NCI-H2196 treated with DMSO at 0.1 percent for 48 hours (cell line): ENCODE data around the gene IRS1.

Source experiments
- DNase-seq: peaks from one replicate; lab custom pipeline; 2025; ENCODE audit not compliant: unreplicated experiment; lab: John Stamatoyannopoulos, UW

IRS1 gene

DNA sequence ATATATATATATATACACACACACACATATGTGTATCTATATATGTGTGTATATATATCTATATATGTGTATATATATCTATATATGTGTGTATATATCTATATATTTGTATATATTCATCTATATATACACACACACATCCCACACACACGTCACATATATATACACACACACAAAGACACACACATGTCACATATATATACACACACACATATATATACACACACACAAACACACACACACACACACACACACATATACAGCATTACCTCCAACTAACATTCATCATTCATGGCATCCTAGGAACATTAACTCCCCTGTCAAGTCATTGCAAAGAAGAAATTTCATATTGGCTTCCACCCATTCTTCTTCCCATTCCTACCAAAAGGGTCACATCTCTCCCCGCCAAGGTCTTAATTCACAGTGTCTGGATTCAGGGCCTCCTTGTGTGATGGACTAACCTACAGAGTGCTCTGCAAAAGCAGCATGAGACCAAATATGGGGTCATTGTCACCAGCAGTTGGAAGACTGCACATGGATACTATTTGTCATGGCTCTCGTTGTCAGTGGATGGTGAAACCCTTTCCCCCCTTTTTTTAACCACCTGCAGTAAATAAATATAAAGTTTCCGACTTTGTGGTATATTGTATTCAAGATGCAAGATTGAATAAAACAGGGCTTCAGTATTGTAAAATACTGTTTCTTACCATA, 67.0 kb downstream of the IRS1 start:
- no peak for DNase-seq

DNA sequence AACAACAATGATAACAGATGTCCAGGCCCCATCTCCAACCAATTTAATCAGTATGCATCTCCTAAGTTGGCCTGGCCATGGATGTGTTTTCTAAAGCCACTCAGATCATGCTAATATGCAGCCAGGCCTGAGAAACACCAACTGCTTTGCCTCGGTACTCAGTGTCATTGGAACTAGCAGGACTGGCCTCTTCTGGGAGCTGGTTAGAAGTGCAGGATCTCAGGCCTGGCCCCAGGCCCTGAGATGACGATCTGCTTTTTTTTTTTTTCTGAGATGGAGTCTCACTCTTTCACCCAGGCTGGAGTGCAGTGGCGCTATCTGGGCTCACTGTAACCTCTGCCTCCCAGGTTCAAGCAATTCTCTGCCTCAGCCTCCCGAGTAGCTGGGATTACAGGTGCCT, 69.1 kb downstream of the IRS1 start:
- DNase-seq: no peak

- no peak for DNase-seq
Measured at GRCh38 chr2:226728996-226729395, 70.6 kb downstream of the IRS1 start.

DNA sequence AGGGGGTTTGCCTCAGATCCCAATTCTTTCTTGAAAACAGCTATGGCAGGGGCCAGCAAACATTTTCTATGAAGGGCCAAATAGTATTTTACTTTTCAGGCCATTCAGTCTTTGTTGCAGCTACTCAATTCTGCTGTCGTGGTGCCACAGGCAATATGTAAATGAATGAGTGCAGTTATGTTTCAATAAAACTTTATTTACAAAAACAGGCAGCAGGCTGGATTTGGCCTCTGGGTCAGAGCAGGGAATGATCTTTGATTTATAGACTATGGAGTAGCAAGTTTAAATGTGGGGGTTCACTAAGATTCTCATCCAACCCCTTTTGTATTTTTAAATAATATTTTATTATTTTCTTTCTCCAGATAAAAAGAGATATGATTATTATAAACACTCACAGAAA, 72.4 kb downstream of the IRS1 start:
- DNase-seq: no peak

- DNase-seq: no peak
Measured at GRCh38 chr2:226726546-226726945, 73.1 kb downstream of the IRS1 start.

GRCh38 chr2:226725126-226725860, 74.3 kb downstream of the IRS1 start:
- no peak for DNase-seq

DNA sequence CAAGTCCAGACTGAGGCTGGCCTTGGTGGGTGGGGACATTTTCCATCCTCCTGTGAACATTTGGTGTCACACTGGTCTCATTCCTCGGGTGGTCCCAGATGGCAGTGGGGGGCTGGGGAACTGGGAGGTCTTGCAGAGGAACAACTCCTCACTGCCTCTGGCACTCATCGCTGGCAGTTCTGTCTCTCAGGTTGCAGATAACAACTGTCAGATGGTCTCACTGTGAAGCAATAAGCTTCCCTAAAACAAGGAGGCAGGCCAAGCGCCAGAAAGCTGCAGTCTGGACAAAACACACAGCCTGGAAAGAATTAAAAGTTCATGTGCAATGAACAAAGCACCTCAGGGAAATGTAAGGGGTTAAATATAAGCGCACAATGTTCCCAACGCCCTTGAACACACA, 78.1 kb downstream of the IRS1 start:
- no peak for DNase-seq

- no peak for DNase-seq
Measured at GRCh38 chr2:226720948-226721347, 78.7 kb downstream of the IRS1 start.

GRCh38 chr2:226717719-226718118, 81.9 kb downstream of the IRS1 start:
- no peak for DNase-seq

DNA sequence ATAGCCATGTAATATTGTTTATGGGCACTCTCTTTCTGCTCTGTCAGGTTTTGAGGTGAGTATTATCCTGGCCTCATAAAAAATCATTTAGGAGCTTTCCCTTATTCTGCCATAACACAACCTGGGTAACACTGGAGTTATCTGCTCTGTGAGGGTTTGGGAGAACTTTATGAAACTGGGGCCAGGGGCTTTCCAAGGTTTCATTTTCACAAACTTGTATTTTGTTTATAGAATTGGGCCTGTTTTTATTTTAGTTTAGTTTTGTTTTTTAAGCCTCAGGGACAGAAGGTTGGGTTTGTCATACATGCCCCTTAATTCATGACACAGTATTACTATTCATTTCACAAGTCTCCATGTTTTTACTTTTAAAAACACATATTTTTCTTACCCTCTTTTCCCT, 83.5 kb downstream of the IRS1 start:
- DNase-seq: no peak

GRCh38 chr2:226715347-226715990, 84.2 kb downstream of the IRS1 start:
- DNase-seq: no peak

GRCh38 chr2:226712941-226713340, 86.7 kb downstream of the IRS1 start:
- DNase-seq: no peak

DNA sequence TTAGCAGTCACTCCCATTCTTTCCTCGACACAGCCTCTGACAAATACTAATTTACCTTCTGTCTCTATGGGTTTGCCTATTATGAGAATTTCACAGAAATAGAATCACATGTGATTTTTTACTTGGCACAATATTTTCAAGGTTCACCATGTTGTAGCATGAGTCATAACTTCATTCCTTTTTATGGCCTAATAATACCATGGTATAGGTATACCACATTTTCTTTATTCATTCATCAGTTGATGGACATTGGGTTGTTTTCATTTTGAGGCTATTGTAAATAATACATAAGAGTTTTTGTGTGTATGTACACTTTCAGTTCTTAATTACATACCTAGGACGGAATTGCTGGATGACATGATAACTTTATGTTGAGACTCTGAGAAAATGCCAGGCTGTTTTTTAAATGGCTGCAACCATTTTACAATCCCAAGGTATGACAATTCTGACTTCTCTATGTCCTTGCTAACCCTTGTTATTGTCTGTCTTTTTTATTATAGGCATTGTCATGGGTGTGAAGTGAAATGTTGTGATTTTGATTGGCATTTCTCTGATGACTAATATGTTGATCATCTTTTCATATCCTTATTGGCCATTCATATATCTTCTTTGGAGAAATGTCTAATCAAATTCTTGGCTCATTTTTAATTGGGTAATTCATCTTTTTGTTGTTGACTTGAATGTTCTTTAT, 87.9 kb downstream of the IRS1 start:
- DNase-seq: no peak

DNA sequence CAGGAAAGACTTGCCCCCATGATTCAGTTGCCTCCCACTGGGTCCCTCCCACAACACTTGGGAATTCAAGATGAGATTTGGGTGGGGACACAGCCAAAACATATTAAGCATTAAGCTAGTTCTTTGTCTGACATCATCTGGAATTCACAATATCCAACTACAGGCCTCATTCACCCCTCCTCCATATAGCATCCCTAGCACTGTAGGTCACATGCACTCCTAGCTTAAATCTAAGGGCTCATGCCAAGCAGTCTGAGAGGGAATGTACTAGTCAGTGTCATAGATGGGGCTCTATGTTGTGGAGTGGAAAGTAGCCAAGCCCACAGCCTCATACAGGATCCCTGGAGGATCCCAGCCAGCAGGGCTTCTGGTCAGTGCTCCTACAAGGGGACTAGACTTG, 92.1 kb downstream of the IRS1 start:
- no peak for DNase-seq

DNA sequence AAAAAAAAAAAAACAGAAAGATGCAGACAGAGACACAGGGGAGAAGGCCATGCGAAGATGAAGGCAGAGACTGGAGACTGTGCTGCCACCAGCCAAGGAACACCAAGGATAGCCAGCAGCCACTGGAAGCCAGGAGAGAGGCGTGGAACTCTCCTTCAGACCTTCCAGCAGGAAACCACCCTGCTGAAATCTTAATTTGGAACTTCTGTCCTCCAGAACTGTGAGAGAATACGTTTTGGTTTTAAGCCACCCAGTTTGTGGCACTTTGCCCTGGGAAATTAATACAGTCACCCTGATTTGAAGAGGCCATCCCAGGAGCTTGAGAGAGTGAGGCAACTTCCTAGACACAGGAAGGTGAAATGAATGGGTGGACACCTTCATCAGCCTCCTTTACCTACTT, 93.7 kb downstream of the IRS1 start:
- DNase-seq: no peak

DNA sequence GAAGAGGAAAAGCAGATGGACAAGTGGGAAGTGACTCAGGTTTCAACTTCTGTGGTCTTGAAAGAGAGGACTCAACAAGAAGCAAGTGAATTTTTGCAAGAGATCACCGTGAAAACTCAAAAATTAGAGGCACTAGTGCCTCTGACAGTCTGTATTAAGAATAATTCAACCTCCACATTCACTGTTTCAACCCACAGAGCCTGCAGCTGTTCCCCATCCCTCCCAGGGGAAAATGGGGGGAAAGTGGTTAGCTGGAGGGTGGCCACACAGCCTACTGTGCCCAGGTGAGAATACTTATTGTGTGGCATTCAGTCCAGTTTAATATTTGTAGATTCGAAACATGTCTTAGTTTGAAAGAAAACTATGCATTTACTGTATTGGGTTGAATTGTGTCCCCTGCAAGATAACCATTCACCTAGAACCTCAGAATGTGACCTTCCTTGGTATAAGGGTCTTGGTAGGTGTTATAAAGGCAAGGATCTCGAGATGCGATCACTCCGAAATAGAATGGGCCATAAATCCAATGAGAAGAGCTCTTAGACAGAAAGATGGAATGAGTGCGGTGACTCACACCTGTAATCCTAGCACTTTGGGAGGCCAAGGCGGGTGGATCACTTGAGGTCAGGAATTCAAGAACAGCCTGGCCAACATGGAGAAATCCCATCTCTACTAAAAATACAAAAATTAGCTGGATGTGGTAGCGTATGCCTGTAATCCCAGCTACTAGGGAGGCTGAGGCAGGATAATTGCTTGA, 94.3 kb downstream of the IRS1 start:
- no peak for DNase-seq

GRCh38 chr2:226703514-226703913, 96.1 kb downstream of the IRS1 start:
- DNase-seq: no peak

DNA sequence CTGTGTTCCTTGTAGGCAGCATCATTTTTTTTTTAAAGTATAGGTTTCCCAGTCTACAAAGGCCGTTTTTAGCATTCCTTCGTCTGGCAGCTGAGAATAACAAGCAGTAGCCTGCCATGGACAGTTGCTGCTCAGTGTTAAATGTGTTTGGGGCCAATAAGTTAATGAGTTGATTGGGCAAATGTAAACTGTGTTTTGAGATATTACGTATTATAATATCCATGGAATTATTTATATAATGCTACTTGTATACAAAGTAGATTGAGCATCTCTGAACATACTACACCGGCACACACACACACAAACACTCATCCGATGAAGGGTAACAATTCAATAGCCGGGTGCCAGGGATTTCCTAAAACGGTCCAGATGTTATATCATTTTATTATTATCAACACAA, 97.2 kb downstream of the IRS1 start:
- no peak for DNase-seq

GRCh38 chr2:226701052-226701451, 98.6 kb downstream of the IRS1 start:
- DNase-seq: no peak

- DNase-seq: no peak
Measured at GRCh38 chr2:226699321-226699720, 100.3 kb downstream of the IRS1 start.

GRCh38 chr2:226698671-226699070, 100.9 kb downstream of the IRS1 start:
- no peak for DNase-seq
